GM20000 (cell line): Measurements from ENCODE around the gene BAG5.

Experiments used
- DNase-seq: peaks from one replicate; pipeline ENCODE4 v3.0.0; 2012; ENCODE audit warnings: low spot score
- TF ChIP-seq, protein P1 (sequence below): IDR thresholded peaks from 2 replicates; pipeline ENCODE4 v1.5.1; 2012; ENCODE audit warnings: mild to moderate bottlenecking, control low read depth; ENCODE audit errors: extremely low read depth, missing control alignments

Gene BAG5

GRCh38 chr14:103597623-103598377, 35.3 kb upstream of the BAG5 start:
- DNase-seq = no peak
- TF ChIP-seq, protein P1, sequence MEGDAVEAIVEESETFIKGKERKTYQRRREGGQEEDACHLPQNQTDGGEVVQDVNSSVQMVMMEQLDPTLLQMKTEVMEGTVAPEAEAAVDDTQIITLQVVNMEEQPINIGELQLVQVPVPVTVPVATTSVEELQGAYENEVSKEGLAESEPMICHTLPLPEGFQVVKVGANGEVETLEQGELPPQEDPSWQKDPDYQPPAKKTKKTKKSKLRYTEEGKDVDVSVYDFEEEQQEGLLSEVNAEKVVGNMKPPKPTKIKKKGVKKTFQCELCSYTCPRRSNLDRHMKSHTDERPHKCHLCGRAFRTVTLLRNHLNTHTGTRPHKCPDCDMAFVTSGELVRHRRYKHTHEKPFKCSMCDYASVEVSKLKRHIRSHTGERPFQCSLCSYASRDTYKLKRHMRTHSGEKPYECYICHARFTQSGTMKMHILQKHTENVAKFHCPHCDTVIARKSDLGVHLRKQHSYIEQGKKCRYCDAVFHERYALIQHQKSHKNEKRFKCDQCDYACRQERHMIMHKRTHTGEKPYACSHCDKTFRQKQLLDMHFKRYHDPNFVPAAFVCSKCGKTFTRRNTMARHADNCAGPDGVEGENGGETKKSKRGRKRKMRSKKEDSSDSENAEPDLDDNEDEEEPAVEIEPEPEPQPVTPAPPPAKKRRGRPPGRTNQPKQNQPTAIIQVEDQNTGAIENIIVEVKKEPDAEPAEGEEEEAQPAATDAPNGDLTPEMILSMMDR = no peak

- TF ChIP-seq, protein P1 = no peak
- no peak for DNase-seq
These were observed 31.8 kb upstream of the BAG5 start for GRCh38 chr14:103594265-103594664.

GRCh38 chr14:103593577-103593976, 31.1 kb upstream of the BAG5 start:
- peak; percentile 80 for DNase-seq
- TF ChIP-seq, protein P1 = no peak

- DNase-seq = no peak
- TF ChIP-seq, protein P1 = no peak
These were observed 22.0 kb upstream of the BAG5 start for GRCh38 chr14:103584326-103584915.

DNA sequence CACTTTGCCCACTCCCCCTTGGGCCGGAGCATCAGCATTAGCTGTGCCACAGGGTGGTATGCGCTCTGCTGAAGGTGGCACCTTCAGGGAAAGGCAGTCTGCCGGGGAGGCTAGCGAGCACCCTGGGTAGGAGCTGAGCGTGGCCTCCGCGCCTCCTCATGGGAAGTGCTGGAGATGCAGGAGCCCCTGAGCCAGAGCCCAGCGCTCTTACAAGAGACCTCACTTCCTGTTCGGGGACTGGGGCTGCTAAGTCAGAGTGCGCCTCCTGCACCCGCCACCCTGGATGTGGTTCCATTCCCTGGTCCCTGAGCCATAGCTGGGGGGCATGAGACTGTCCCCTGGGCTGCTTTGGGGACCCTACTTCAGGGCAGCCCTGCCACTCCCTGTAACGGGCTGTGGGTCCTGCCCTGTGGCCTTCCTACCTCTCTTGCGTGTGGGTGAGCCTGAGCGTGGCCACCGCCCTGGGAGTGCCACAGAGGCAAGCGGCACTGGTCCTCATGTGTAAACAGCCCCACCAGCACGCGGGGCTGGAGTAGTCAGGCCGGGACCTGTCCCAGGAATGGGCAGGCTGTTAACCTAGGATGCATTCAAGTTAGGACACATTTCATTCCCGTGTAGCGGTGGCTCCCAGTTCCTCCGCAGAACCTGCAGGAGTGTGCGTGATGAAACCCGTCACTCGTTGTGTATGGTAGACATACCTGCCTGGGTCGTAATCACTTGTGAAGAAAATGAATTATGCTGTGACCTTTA, 19.7 kb upstream of the BAG5 start:
- TF ChIP-seq, protein P1 = no peak
- DNase-seq = no peak

GRCh38 chr14:103581206-103581605, 18.7 kb upstream of the BAG5 start:
- TF ChIP-seq, protein P1 = no peak
- no peak for DNase-seq
